ENCODE data around the gene ENKD1. TPM values are rescaled to one million over a fixed set of nuclear protein-coding genes. Genes with fewer than 3 reads are reported as not detected.
"Not testable (repeated sequence)": the region's sequence is repeated elsewhere in the genome, so short reads cannot be mapped to it uniquely, and the experiment has no call there.

ENKD1 gene
- 10 to 100 TPM; 13.1 to 39.2 (median 19.1) TPM for polyA plus RNA-seq (ENCODE audit: insufficient read length in 4 of 4)

GRCh38 chr16:67666559-67667452 is at the start of gene ENKD1, which contains the start of gene C16orf86:
TSS of gene ENKD1 (minus strand) at chr16:67666750. CDS start at chr16:67666442, 308 bp downstream.
TSS of gene C16orf86 (plus strand) at chr16:67666814. CDS start at chr16:67666971, 157 bp downstream.
- peak in 1 of 4 donors; percentile 65 for DNase-seq (ENCODE audit: low read depth in 4 of 4, low spot score in 3 of 4)

GRCh38 chr16:67716097-67716496 is 49.5 kb upstream of the ENKD1 start:
- DNase-seq (ENCODE audit: low read depth in 4 of 4, low spot score in 3 of 4), result no peak

GRCh38 chr16:67714522-67714921 is 48.0 kb upstream of the ENKD1 start:
- DNase-seq (ENCODE audit: low read depth in 4 of 4, low spot score in 3 of 4), result no peak

- no peak for DNase-seq (ENCODE audit: low read depth in 4 of 4, low spot score in 3 of 4)
Observed at GRCh38 chr16:67713647-67714273, 47.2 kb upstream of the ENKD1 start.

- no peak for DNase-seq (ENCODE audit: low read depth in 4 of 4, low spot score in 3 of 4)
Observed at GRCh38 chr16:67710607-67711006, 44.1 kb upstream of the ENKD1 start.

GRCh38 chr16:67709050-67709449 is 42.5 kb upstream of the ENKD1 start:
- no peak for DNase-seq (ENCODE audit: low read depth in 4 of 4, low spot score in 3 of 4)

- no peak for DNase-seq (ENCODE audit: low read depth in 4 of 4, low spot score in 3 of 4)
Observed at GRCh38 chr16:67708368-67708771, 41.8 kb upstream of the ENKD1 start.

- no peak for DNase-seq (ENCODE audit: low read depth in 4 of 4, low spot score in 3 of 4)
Observed at GRCh38 chr16:67707790-67708189, 41.2 kb upstream of the ENKD1 start.

GRCh38 chr16:67707210-67707609 is 40.7 kb upstream of the ENKD1 start:
- no peak for DNase-seq (ENCODE audit: low read depth in 4 of 4, low spot score in 3 of 4)

GRCh38 chr16:67704110-67704509 is 37.6 kb upstream of the ENKD1 start:
- DNase-seq (ENCODE audit: low read depth in 4 of 4, low spot score in 3 of 4), result no peak

- DNase-seq (ENCODE audit: low read depth in 4 of 4, low spot score in 3 of 4), result no peak
Observed at GRCh38 chr16:67703626-67704025, 37.1 kb upstream of the ENKD1 start.

- no peak for DNase-seq (ENCODE audit: low read depth in 4 of 4, low spot score in 3 of 4)
Observed at GRCh38 chr16:67702130-67702529, 35.6 kb upstream of the ENKD1 start.

GRCh38 chr16:67701420-67701819 is 34.9 kb upstream of the ENKD1 start:
- no peak for DNase-seq (ENCODE audit: low read depth in 4 of 4, low spot score in 3 of 4)

- DNase-seq (ENCODE audit: low read depth in 4 of 4, low spot score in 3 of 4), result no peak
Observed at GRCh38 chr16:67699265-67699664, 32.7 kb upstream of the ENKD1 start.

GRCh38 chr16:67697422-67698185 is 31.1 kb upstream of the ENKD1 start:
- DNase-seq (ENCODE audit: low read depth in 4 of 4, low spot score in 3 of 4), result no peak

- no peak for DNase-seq (ENCODE audit: low read depth in 4 of 4, low spot score in 3 of 4)
Observed at GRCh38 chr16:67694611-67695010, 28.1 kb upstream of the ENKD1 start.

- DNase-seq (ENCODE audit: low read depth in 4 of 4, low spot score in 3 of 4), result not testable (repeated sequence)
Observed at GRCh38 chr16:67693517-67694285, 27.2 kb upstream of the ENKD1 start.

- DNase-seq (ENCODE audit: low read depth in 4 of 4, low spot score in 3 of 4), result no peak
Observed at GRCh38 chr16:67685388-67686112, 19.0 kb upstream of the ENKD1 start.

GRCh38 chr16:67683767-67684166 is 17.2 kb upstream of the ENKD1 start:
- DNase-seq (ENCODE audit: low read depth in 4 of 4, low spot score in 3 of 4), result no peak

All from left renal pelvis (tissue), 4 donors.